ENCODE results near the gene RALGPS2. TPM values are rescaled to one million over a fixed set of nuclear protein-coding genes. Genes with fewer than 3 reads are reported as not detected.
"Not testable (repeated sequence)": the region's sequence is repeated elsewhere in the genome, so short reads cannot be mapped to it uniquely, and the experiment has no call there.

RALGPS2 gene
- total RNA-seq, 2 experiments from 2014 or later: 2.2 to 3.0 TPM

DNA sequence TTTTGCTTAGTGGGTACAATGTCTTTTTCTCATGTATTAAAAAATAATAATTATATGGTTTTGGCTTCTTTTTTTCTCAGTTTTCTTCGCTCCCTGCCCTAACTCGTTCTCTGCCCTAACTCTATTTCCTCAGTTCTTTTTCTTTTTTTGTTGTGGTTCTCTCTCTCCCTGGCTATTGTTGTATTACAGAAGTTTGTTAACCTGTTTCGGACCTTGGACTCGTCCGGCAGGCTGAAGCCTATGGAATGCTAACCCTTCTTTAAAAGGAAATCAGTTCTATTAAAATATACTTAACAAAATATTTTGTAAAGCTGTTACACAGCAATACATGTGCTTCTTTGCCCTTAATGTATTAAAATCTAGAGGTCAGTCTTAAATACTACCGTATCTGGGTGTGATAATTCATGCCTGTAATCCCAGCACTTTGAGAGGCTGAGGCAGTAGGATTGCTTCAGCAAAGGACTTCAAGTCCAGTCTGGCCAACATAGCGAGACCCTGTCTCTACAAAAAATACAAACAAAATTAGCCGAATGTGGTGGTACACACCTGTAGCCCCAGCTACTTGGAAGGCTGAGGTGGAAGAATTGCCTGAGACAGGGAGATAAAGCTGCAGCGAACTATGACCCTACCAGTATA lies 81.7 kb downstream of the RALGPS2 start:
- no peaks in the 10 kb centered on the region for H3K36me3 Mint-ChIP-seq (ENCODE audit: low read depth)
- ChIA-PET CTCF (no interaction called here), POLR2A (no interaction called here)
- H3K27me3 Mint-ChIP-seq: no peaks in the 10 kb centered on the region
- no peak overlapping the region for H3K27ac Mint-ChIP-seq
- DNase-seq: no peak
- H3K4me1 Mint-ChIP-seq: no peaks in the 10 kb centered on the region
- no peak overlapping the region for H3K4me3 Mint-ChIP-seq
- no peaks in the 10 kb centered on the region for H3K9me3 Mint-ChIP-seq

DNA sequence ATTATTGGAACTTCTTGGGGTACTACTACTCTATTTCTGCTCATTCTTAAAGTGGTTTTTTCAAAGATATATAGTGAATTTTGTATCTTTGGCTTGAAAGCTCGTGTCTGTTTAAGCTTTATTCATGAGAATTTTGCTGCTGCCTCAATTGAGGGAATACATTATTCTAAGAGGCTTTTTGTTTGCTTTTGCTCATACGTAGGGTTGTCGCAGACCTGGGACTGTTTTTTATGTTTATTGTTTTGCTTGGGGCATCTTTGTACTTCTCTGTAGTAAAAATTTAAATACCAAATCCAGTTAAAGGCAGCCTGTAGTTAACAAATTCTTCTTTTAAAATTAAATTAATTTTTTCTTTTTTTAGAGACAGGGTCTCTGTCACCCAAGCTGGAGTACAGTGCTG lies 83.5 kb downstream of the RALGPS2 start:
- no peaks in the 10 kb centered on the region for H3K36me3 Mint-ChIP-seq (ENCODE audit: low read depth)
- no peak overlapping the region for H3K27ac Mint-ChIP-seq
- no peaks in the 10 kb centered on the region for H3K27me3 Mint-ChIP-seq
- H3K4me3 Mint-ChIP-seq: no peak overlapping the region
- CTCF ChIA-PET: no interaction called here
- POLR2A ChIA-PET: no interaction called here
- H3K9me3 Mint-ChIP-seq: no peaks in the 10 kb centered on the region
- no peaks in the 10 kb centered on the region for H3K4me1 Mint-ChIP-seq
- no peak for DNase-seq

DNA sequence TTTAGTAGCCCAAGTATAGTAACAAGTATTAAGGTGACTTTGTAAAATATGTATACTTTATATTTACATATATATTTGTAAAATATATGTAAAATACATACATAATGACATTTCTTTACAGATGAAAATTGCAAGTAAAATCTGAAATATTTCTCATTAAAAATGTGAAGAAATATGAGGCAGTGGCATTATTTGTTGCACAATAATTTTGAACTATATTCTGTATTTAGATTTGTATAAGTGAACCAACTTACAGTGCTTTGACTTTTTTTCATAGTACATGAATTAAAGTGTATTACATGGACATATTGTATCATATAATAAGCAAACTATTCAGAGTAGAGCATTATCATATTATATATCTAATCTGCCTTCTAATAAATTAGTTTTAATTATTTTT lies 85.5 kb downstream of the RALGPS2 start:
- POLR2A ChIA-PET: no interaction called here
- Mint-ChIP-seq H3K27me3 (no peaks in the 10 kb centered on the region), H3K27ac (no peak overlapping the region), H3K4me3 (no peak overlapping the region), H3K36me3 (ENCODE audit: low read depth) (no peaks in the 10 kb centered on the region), H3K4me1 (no peaks in the 10 kb centered on the region), H3K9me3 (no peaks in the 10 kb centered on the region)
- DNase-seq: no peak
- CTCF ChIA-PET: no interaction called here

DNA sequence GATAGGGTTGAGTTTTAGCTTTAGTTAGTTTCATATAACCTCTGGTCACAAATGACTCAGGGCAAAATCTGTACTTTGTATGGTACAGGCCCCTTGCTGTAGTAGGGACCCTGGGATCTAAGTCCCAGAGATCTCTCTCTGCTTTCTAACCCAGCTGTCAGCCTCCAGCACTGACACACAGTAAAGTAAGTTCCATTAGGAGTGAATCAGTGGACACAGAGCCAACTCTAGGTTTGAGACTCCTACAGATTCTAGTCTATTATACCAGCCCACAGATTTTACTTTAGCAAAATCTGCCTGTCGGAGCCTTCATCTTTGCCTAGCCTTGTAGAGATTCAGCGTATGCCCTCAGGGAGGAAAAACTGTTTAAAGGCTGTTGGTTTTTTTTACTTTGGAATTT lies 93.4 kb downstream of the RALGPS2 start:
- Mint-ChIP-seq H3K36me3 (ENCODE audit: low read depth) (no peaks in the 10 kb centered on the region), H3K4me3 (no peak overlapping the region), H3K27ac (no peak overlapping the region), H3K27me3 (no peaks in the 10 kb centered on the region), H3K9me3 (no peaks in the 10 kb centered on the region), H3K4me1 (peaks cover 5% of the 10 kb centered on the region)
- ChIA-PET CTCF (no interaction called here), POLR2A (no interaction called here)
- no peak for DNase-seq

DNA sequence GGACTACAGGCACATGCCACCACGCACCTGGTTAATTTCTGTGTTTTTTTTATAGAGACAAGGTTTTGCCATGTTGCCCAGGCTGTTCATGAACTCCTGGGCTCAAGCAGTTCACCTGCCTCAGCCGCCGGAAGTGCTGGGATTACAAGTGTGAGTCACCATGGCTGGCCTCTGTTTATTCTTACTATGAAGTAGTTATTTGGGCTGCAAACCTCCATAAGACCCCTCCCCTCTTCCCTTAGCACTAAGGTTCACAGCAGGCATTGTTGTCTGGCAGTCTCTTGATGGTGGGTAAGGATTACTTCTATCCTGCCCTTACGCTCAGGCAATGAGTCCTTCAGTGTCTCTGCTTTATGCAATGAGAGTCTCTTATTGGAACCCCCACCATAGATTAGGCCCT lies 94.1 kb downstream of the RALGPS2 start:
- ChIA-PET POLR2A (no interaction called here), CTCF (no interaction called here)
- H3K27me3 Mint-ChIP-seq: no peaks in the 10 kb centered on the region
- H3K36me3 Mint-ChIP-seq (ENCODE audit: low read depth): no peaks in the 10 kb centered on the region
- no peak overlapping the region for H3K4me3 Mint-ChIP-seq
- no peak overlapping the region for H3K27ac Mint-ChIP-seq
- no peak for DNase-seq
- peaks cover 5% of the 10 kb centered on the region for H3K4me1 Mint-ChIP-seq
- no peaks in the 10 kb centered on the region for H3K9me3 Mint-ChIP-seq

DNA sequence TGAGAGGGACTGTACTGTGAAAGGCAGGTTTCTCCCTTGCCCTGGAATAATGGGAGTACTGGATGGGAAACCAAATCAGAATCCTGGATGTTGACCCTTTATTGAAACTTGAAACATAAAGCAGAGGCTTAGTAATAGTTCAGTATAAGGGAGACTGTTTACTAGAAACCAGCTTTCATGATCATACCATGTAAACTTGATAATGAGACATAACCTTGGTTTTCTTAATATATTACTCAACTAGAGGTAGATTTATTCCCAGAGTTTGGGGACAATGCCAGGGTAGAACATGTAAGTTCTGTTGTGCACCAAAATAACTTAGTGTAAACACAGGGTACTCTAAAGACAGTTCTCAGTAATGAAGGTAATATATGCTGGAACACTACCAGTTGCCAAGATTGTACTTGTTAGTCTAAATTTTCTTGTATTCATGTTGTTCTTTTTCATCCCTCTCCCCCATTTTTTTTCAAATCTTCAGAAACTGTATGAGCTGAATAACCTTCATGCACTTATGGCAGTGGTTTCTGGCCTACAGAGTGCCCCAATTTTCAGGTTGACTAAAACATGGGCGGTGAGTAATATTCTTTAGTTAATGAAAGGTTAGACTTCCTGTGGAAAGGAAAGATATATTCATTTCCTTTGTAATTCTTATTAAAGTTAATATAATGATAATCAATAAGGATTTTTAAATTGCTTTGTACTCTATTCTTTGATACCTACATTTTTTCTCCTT lies 96.3 kb downstream of the RALGPS2 start:
- H3K27me3 Mint-ChIP-seq: no peaks in the 10 kb centered on the region
- CTCF ChIA-PET: interaction anchor here (0.6 kb wide), 1 partner anchor 596 kb away, joined by 3 read pairs; no protein-coding TSS in a partner anchor
- peaks cover 5% of the 10 kb centered on the region for H3K4me1 Mint-ChIP-seq
- no peak overlapping the region for H3K27ac Mint-ChIP-seq
- H3K9me3 Mint-ChIP-seq: no peaks in the 10 kb centered on the region
- no peak for DNase-seq
- no peaks in the 10 kb centered on the region for H3K36me3 Mint-ChIP-seq (ENCODE audit: low read depth)
- POLR2A ChIA-PET: no interaction called here
- no peak overlapping the region for H3K4me3 Mint-ChIP-seq

DNA sequence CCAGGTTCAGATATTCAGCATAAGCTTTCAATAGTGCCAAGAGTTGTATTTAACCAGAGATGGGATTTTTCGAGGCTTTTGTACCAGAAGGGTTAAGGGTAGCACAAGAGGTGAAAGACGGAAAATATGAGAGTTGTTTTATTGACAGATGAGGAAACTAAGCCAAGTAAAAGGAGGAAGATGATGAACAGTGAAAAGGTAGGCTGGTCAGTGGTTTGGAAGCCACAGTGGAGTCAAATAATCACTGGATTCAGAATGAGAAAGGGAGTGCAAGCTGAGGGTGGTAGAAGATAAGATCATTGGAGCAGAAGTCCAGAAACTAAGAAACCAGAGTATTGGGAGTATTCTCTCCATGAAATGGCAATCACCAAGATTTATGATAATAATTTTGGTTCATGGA lies 100.1 kb downstream of the RALGPS2 start:
- Mint-ChIP-seq H3K36me3 (ENCODE audit: low read depth) (no peaks in the 10 kb centered on the region), H3K9me3 (no peaks in the 10 kb centered on the region), H3K27me3 (no peaks in the 10 kb centered on the region), H3K27ac (no peak overlapping the region), H3K4me3 (no peak overlapping the region), H3K4me1 (peaks cover 5% of the 10 kb centered on the region)
- DNase-seq: no peak
- POLR2A ChIA-PET: no interaction called here
- CTCF ChIA-PET: no interaction called here

DNA sequence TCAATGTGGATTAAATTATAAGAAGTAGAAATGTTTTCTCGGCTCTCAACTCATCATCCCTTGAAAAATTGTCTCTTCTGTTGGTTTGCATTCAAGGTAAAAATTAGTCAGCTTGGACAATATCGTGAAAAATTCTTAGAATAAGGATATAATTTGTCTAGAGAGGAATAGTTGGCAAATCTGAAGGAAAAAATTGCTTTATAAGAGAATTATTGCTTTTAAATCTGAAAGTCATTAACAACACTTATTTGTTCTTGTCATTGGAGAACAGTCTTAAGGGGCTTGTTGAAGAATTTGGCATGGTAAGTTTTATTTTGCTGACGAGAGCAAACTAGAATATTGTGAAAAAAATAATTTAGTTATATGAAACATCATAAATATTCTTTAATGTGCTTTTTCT lies 119.4 kb downstream of the RALGPS2 start:
- Mint-ChIP-seq H3K9me3 (no peaks in the 10 kb centered on the region), H3K4me3 (no peak overlapping the region), H3K36me3 (ENCODE audit: low read depth) (no peaks in the 10 kb centered on the region), H3K27ac (no peak overlapping the region), H3K27me3 (no peaks in the 10 kb centered on the region), H3K4me1 (no peaks in the 10 kb centered on the region)
- DNase-seq: no peak
- POLR2A ChIA-PET: no interaction called here
- CTCF ChIA-PET: no interaction called here

DNA sequence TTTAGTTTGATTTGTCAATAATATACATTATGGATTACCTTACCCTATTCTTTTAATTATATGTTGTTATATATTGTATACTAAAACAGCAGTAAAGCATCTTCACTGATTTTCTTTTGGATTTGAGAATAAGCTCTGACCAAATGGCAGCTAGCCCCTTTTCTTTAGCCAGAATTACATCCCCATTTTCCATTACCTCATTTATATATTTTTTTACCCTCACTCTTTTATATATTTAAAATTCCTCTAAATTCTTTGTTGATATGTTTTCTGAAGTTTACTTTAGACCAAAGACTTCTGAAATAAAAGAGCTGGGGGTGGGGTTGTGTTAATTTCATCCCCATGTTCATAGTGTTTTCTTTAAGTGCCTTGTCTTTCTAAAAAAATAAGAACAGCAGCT lies 121.3 kb downstream of the RALGPS2 start:
- Mint-ChIP-seq H3K36me3 (ENCODE audit: low read depth) (no peaks in the 10 kb centered on the region), H3K4me3 (no peak overlapping the region), H3K27ac (no peak overlapping the region), H3K27me3 (no peaks in the 10 kb centered on the region), H3K9me3 (no peaks in the 10 kb centered on the region), H3K4me1 (no peaks in the 10 kb centered on the region)
- CTCF ChIA-PET: no interaction called here
- DNase-seq: no peak
- POLR2A ChIA-PET: no interaction called here

DNA sequence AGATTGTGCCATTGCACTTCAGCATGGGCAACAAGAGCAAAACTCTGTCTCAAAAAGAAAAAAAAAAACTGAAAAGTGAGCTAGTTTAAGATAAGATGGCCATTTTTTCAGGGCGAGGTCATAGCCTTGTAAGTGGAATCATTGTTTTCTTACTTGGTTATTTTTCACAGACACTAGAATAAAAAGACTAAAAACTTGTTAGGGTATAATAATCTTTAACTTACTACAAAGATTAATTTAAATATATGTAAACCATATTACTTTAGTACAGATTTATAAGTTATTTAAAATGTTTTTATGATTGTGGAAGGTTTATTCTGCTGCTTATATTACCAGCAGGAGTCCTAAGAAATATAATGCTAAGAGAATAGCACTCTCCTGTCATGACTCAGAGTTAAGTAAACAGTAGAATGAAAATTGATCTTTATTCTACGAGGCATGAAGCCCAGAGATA lies 122.4 kb downstream of the RALGPS2 start:
- no peak for DNase-seq
- Mint-ChIP-seq H3K27me3 (no peaks in the 10 kb centered on the region), H3K4me3 (no peak overlapping the region), H3K4me1 (no peaks in the 10 kb centered on the region), H3K27ac (no peak overlapping the region), H3K36me3 (ENCODE audit: low read depth) (no peaks in the 10 kb centered on the region), H3K9me3 (no peaks in the 10 kb centered on the region)
- ChIA-PET POLR2A (no interaction called here), CTCF (no interaction called here)

DNA sequence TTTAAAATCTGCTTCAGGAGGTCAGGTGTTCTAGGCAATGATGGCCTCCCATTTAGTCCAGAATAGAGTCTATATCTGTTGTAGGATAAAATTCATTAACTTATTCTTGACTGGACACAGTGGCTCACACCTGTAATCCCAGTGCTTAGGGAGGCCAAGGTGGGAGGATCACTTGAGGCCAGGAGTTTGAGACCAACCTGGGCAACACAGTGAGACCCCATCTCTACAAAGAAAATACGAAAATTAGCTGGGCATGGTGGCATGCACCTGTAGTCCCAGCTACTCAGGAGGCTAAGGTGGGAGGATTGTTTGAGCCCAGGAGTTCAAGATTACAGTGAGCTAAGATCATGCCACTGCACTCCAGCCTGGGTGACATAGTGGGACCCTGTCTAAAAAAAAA lies 122.9 kb downstream of the RALGPS2 start:
- POLR2A ChIA-PET; H3K4me3 Mint-ChIP-seq; H3K36me3 Mint-ChIP-seq (ENCODE audit: low read depth); DNase-seq; H3K4me1 Mint-ChIP-seq; CTCF ChIA-PET; H3K27me3 Mint-ChIP-seq; H3K27ac Mint-ChIP-seq; H3K9me3 Mint-ChIP-seq: not testable (repeated sequence)

DNA sequence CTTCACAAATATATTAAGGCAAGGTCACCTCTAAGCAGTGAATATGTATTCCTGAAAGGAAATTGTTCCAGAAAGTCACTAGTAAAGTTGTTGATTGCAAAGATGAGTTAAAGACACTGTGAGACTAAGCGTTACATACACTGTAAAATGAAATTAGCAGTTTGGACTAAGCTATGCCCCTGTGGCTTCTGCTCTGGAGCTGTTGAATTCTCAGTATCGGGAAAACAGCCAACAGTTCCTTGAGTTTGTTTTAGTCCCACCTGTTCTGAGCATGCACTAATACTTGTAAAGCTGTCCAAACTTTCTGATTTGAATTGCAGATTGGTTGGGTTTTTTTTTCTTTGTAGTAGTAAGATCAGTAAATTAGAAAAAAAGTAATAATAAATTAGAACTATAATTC lies 124.9 kb downstream of the RALGPS2 start:
- DNase-seq: no peak
- Mint-ChIP-seq H3K4me1 (no peaks in the 10 kb centered on the region), H3K4me3 (no peak overlapping the region), H3K36me3 (ENCODE audit: low read depth) (no peaks in the 10 kb centered on the region), H3K27ac (no peak overlapping the region), H3K9me3 (no peaks in the 10 kb centered on the region), H3K27me3 (no peaks in the 10 kb centered on the region)
- ChIA-PET CTCF (no interaction called here), POLR2A (no interaction called here)

DNA sequence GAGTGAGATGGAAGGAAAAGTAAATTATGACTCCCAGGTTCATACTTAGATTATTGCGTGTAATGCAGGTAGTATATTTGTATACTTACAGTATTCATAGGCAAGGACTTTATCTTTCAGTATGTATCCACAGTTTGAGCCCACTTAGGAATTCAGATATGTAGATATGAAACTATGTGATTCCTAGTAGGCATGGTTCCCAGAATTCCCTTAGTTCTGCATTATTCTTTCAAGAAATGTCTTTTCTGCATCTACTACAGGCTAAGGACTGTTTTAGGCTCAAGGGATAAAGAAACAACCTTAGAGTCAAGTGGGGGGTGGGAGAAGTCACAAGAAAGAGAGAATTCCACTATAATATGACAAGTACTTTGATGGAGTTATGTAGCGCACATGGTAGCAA lies 132.1 kb downstream of the RALGPS2 start:
- POLR2A ChIA-PET: no interaction called here
- H3K4me3 Mint-ChIP-seq: no peak overlapping the region
- CTCF ChIA-PET: no interaction called here

DNA sequence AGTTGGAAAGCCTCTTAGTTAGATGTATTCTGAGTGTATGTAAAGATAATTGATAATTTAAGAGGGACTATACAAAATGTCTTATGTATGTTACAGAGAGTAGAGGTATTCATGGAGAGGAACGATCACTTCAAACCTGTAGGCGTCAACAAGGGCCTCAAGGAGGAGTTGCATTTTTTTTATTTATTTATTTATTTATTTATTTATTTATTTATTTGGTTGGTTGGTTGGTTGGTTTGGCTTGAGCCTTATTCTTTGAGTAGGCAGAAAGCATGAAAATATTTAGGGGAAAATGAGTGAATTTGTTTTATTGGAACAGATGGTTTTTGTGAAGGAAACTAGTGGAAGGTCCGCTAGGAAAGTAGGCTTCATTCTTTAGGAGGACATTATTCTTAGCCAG lies 137.4 kb downstream of the RALGPS2 start:
- no peak for DNase-seq
- ChIA-PET POLR2A (no interaction called here), CTCF (no interaction called here)
- H3K9me3 Mint-ChIP-seq: no peaks in the 10 kb centered on the region
- no peak overlapping the region for H3K4me3 Mint-ChIP-seq
- H3K36me3 Mint-ChIP-seq (ENCODE audit: low read depth): no peaks in the 10 kb centered on the region
- peaks cover 6% of the 10 kb centered on the region for H3K4me1 Mint-ChIP-seq
- peaks cover 8% of the 10 kb centered on the region for H3K27me3 Mint-ChIP-seq
- H3K27ac Mint-ChIP-seq: no peak overlapping the region

More for the DNA sequence above, 132.1 kb downstream of the RALGPS2 start:
- Mint-ChIP-seq H3K27ac (no peak overlapping the region), H3K27me3 (no peaks in the 10 kb centered on the region), H3K4me1 (no peaks in the 10 kb centered on the region), H3K9me3 (no peaks in the 10 kb centered on the region), H3K36me3 (ENCODE audit: low read depth) (no peaks in the 10 kb centered on the region)
- no peak for DNase-seq

Measured in activated CD4-positive, alpha-beta memory T cell treated with anti-CD3 and anti-CD28 coated beads, Interleukin-2, amount 10 ng/mL, durations not matched to agents 7 days and 5 days (primary cell).